IPS DF 6.9 (cell line): ENCODE data around the gene TMCC1.
A peak's percentile ranks its signal among the peaks of the same experiment; 100 is the strongest.

ENCODE experiments used
- DNase-seq: peaks from one replicate; pipeline ENCODE4 v3.0.0-alpha.2; 2013; ENCODE audit warnings: low read depth, low spot score
- H3K27ac ChIP-seq: one replicate; pipeline ENCODE4 v1.5.1; 2013; ENCODE audit warnings: low read length, control low read depth
- H3K27me3 ChIP-seq: 2 replicates; pipeline ENCODE4 v1.6.1; 2013; ENCODE audit warnings: mild to moderate bottlenecking, low read length; ENCODE audit not compliant: control insufficient read depth, insufficient read depth
- H3K36me3 ChIP-seq: 2 replicates; pipeline ENCODE4 v1.6.1; 2013; ENCODE audit warnings: low read length; ENCODE audit not compliant: control insufficient read depth, insufficient read depth
- H3K4me1 ChIP-seq: 2 replicates; pipeline ENCODE4 v1.6.1; 2013; ENCODE audit warnings: low read length; ENCODE audit not compliant: control insufficient read depth, insufficient read depth
- H3K4me3 ChIP-seq: 2 replicates; pipeline ENCODE4 v1.5.1; 2013; ENCODE audit warnings: mild to moderate bottlenecking, low read length
- H3K9me3 ChIP-seq: 2 replicates; pipeline ENCODE4 v1.6.1; 2013; ENCODE audit warnings: low read length, inconsistent platforms; ENCODE audit not compliant: control insufficient read depth, insufficient read depth
- WGBS: extraction: QIAGEN DNeasy Blood & Tissue Kit; methylation state at CpG from one replicate; pipeline ENCODE4 v1.1.7; 2013; ENCODE audit warnings: mixed read lengths, missing lambda C conversion rate; ENCODE audit not compliant: insufficient read length, insufficient coverage; 5-methylcytosine and 5-hydroxymethylcytosine counted together

The TMCC1 gene

GRCh38 chr3:129820587-129820986 is 72.9 kb downstream of the TMCC1 start:
- no peaks in the 10 kb centered on the region for H3K27me3 ChIP-seq
- no peak overlapping the region for H3K4me3 ChIP-seq
- WGBS = no CpG with 5 or more reads among the region's 4 CpGs
- H3K9me3 ChIP-seq = no peaks in the 10 kb centered on the region
- no peak overlapping the region for H3K27ac ChIP-seq
- H3K36me3 ChIP-seq = no peaks in the 10 kb centered on the region
- no peak for DNase-seq
- H3K4me1 ChIP-seq = no peaks in the 10 kb centered on the region

GRCh38 chr3:129812589-129812988 is 80.9 kb downstream of the TMCC1 start:
- H3K4me1 ChIP-seq = no peaks in the 10 kb centered on the region
- H3K36me3 ChIP-seq = no peaks in the 10 kb centered on the region
- H3K4me3 ChIP-seq = no peak overlapping the region
- DNase-seq = no peak
- H3K27ac ChIP-seq = no peak overlapping the region
- no peaks in the 10 kb centered on the region for H3K27me3 ChIP-seq
- no CpG with 5 or more reads among the region's 3 CpGs for WGBS
- no peaks in the 10 kb centered on the region for H3K9me3 ChIP-seq

GRCh38 chr3:129809297-129809696 is 84.2 kb downstream of the TMCC1 start:
- H3K36me3 ChIP-seq = no peaks in the 10 kb centered on the region
- no peaks in the 10 kb centered on the region for H3K27me3 ChIP-seq
- no peak overlapping the region for H3K27ac ChIP-seq
- H3K9me3 ChIP-seq = no peaks in the 10 kb centered on the region
- no peak overlapping the region for H3K4me3 ChIP-seq
- DNase-seq = no peak
- no peaks in the 10 kb centered on the region for H3K4me1 ChIP-seq

- no peak for DNase-seq
- Histone ChIP-seq H3K4me1 (0 out of 2 replicates have a peak, but pooled peaks cover 2% of the 10 kb centered on the region), H3K9me3 (no peaks in the 10 kb centered on the region), H3K27ac (no peak overlapping the region), H3K4me3 (no peak overlapping the region), H3K27me3 (no peaks in the 10 kb centered on the region), H3K36me3 (no peaks in the 10 kb centered on the region; the same call in 1 of the 2 replicates)
- no CpG with 5 or more reads among the region's 4 CpGs for WGBS
These were observed 97.4 kb downstream of the TMCC1 start for GRCh38 chr3:129796146-129796545.

GRCh38 chr3:129795186-129796010 is 98.1 kb downstream of the TMCC1 start:
- no peak for DNase-seq
- no peaks in the 10 kb centered on the region for H3K27me3 ChIP-seq
- H3K36me3 ChIP-seq = no peaks in the 10 kb centered on the region; the same call in 1 of the 2 replicates
- WGBS = no CpG with 5 or more reads among the region's 6 CpGs
- H3K9me3 ChIP-seq = no peaks in the 10 kb centered on the region
- H3K4me3 ChIP-seq = no peak overlapping the region
- no peak overlapping the region for H3K27ac ChIP-seq
- 0 out of 2 replicates have a peak, but pooled peaks cover 2% of the 10 kb centered on the region for H3K4me1 ChIP-seq

GRCh38 chr3:129794311-129795185 is 99.0 kb downstream of the TMCC1 start:
- DNase-seq = peak; percentile 52
- Histone ChIP-seq H3K4me1 (0 out of 2 replicates have a peak, but pooled peaks cover 2% of the 10 kb centered on the region), H3K9me3 (no peaks in the 10 kb centered on the region), H3K36me3 (no peaks in the 10 kb centered on the region; the same call in 1 of the 2 replicates), H3K27me3 (no peaks in the 10 kb centered on the region), H3K27ac (no peak overlapping the region), H3K4me3 (no peak overlapping the region)
- WGBS = no CpG with 5 or more reads among the region's 14 CpGs

GRCh38 chr3:129793942-129794310 is 99.6 kb downstream of the TMCC1 start:
- Histone ChIP-seq H3K4me1 (0 out of 2 replicates have a peak, but pooled peaks cover 2% of the 10 kb centered on the region), H3K36me3 (no peaks in the 10 kb centered on the region; the same call in 1 of the 2 replicates), H3K4me3 (no peak overlapping the region), H3K9me3 (no peaks in the 10 kb centered on the region), H3K27ac (no peak overlapping the region), H3K27me3 (no peaks in the 10 kb centered on the region)
- DNase-seq = no peak
- no CpG with 5 or more reads among the region's 2 CpGs for WGBS

- no CpG with 5 or more reads among the region's 1 CpG for WGBS
- no peak for DNase-seq
- Histone ChIP-seq H3K9me3 (no peaks in the 10 kb centered on the region), H3K4me1 (0 out of 2 replicates have a peak, but pooled peaks cover 2% of the 10 kb centered on the region), H3K27me3 (no peaks in the 10 kb centered on the region), H3K36me3 (no peaks in the 10 kb centered on the region; the same call in 1 of the 2 replicates), H3K4me3 (no peak overlapping the region), H3K27ac (no peak overlapping the region)
These were observed 100.2 kb downstream of the TMCC1 start for GRCh38 chr3:129793319-129793718.

GRCh38 chr3:129783470-129783869 is 110.0 kb downstream of the TMCC1 start:
- DNase-seq = no peak
- no peaks in the 10 kb centered on the region for H3K4me1 ChIP-seq

GRCh38 chr3:129778871-129779270 is 114.6 kb downstream of the TMCC1 start:
- Histone ChIP-seq H3K9me3 (no peaks in the 10 kb centered on the region), H3K4me1 (no peaks in the 10 kb centered on the region), H3K27ac (no peak overlapping the region), H3K4me3 (no peak overlapping the region), H3K27me3 (no peaks in the 10 kb centered on the region), H3K36me3 (no peaks in the 10 kb centered on the region)
- DNase-seq = no peak
- no CpG with 5 or more reads among the region's 2 CpGs for WGBS

More at GRCh38 chr3:129783470-129783869, 110.0 kb downstream of the TMCC1 start:
- no peaks in the 10 kb centered on the region for H3K9me3 ChIP-seq
- H3K27me3 ChIP-seq = no peaks in the 10 kb centered on the region
- WGBS = no CpG with 5 or more reads among the region's 1 CpG
- no peak overlapping the region for H3K4me3 ChIP-seq
- no peak overlapping the region for H3K27ac ChIP-seq
- no peaks in the 10 kb centered on the region for H3K36me3 ChIP-seq
